ENCODE results near the gene COQ8A.

COQ8A gene

DNA sequence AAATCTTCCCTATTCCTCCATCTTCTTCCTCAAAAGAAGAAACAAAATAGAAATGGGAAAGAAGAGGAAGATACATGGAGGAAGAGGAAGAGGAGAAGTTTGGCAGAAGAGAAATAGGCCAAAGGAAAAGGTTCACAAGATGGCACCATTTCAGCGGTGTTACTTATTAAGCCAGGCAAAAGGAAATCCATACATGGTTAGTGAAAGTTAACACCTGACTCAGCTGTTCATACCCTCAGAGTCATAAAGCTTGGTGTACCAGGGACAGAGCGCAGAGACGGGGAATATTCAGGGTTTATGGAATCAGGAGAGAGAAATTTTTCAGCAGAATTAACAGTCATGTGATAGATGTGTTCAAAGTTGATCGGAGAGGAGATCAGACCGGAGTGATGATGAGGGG lies 70.6 kb downstream of the COQ8A start:
- FAIRE-seq (no peak), DNase-seq (ENCODE audit: insufficient read length, low spot score) (no peak)
- TF ChIP-seq POU2F2 (IDR thresholded peaks at IDR 0.05; ENCODE audit: low read depth, low read length): no peak

DNA sequence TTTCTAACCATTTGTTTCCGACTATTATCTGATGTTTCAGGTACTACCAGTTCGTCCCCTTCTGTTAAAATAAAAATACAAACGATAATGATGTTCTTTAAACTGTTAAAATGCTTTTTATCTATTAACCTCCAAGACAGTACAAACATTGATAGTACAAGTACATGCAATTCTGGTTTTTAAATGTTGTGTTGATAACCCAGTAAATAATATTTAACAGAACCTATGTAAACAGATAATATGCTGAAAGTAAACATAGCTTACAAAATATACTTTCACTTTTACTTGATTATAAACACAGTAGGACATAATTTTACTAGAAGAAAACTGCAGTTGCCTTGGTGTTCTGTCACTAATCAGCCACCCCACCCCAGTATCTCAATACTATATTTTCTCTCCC lies 76.9 kb downstream of the COQ8A start:
- FAIRE-seq: no peak
- DNase-seq (ENCODE audit: insufficient read length, low spot score): no peak
- no peak for TF ChIP-seq PAX5 (IDR thresholded peaks at IDR 0.05; ENCODE audit: insufficient read depth, low read length, severe bottlenecking)
- no peak for TF ChIP-seq POLR2A (IDR thresholded peaks at IDR 0.05; ENCODE audit: low read depth, low read length)
- TF ChIP-seq TAF1 (IDR thresholded peaks at IDR 0.05; ENCODE audit: low read depth, low read length): no peak

DNA sequence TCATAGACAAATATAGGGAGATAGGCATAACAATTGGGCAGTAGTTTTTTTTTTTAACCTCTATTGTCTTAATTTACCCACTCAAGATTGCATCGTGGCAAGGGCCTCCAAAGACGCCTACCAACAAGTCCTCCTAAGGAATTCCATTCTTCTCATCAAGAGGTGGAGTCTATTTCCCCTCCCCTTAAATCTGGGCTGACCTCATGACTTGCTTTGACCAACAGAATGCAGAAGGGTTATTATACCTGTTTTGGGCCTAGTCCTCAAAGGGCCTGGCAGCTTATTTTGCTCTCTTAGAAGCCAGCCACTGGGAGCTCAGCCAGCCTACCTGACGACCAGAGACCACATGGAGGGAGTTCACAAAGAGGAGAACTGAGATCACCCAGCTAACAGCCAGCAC lies 92.3 kb downstream of the COQ8A start:
- FAIRE-seq (no peak), DNase-seq (ENCODE audit: insufficient read length, low spot score) (no peak)
- TF ChIP-seq POLR2AphosphoS5 (IDR thresholded peaks at IDR 0.05; ENCODE audit: low read depth, low read length) (no peak), POU2F2 (IDR thresholded peaks at IDR 0.05; ENCODE audit: low read depth, low read length) (no peak), POLR2A (IDR thresholded peaks at IDR 0.05; ENCODE audit: low read depth, low read length) (no peak), PAX5 (IDR thresholded peaks at IDR 0.05; ENCODE audit: insufficient read depth, low read length, severe bottlenecking) (no peak), TAF1 (IDR thresholded peaks at IDR 0.05; ENCODE audit: low read depth, low read length) (no peak), SPI1 (IDR thresholded peaks at IDR 0.05; ENCODE audit: low read depth, low read length) (no peak)

DNA sequence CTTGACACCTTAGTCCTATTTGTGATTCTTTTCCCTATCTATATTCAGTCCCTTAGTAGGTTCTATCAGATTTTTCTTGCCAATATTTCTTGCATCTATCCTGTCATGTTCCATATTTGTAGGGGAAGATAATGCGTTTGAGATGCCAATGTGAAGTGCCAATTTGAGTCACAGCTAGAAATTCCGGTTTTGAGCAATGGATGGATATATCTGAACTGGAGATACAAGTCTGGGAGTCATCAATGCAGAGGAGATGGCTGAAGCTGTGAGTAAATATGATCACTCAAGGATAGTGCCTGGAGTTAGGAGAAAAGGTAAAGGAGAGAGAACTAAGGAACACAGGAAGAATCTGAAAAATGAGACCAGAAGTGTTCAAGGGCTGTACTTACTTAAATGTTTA lies 93.8 kb downstream of the COQ8A start:
- no peak for FAIRE-seq
- no peak for DNase-seq (ENCODE audit: insufficient read length, low spot score)
- TF ChIP-seq PAX5 (IDR thresholded peaks at IDR 0.05; ENCODE audit: insufficient read depth, low read length, severe bottlenecking) (no peak), POU2F2 (IDR thresholded peaks at IDR 0.05; ENCODE audit: low read depth, low read length) (no peak), POLR2A (IDR thresholded peaks at IDR 0.05; ENCODE audit: low read depth, low read length) (no peak), TAF1 (IDR thresholded peaks at IDR 0.05; ENCODE audit: low read depth, low read length) (no peak), SPI1 (IDR thresholded peaks at IDR 0.05; ENCODE audit: low read depth, low read length) (no peak), POLR2AphosphoS5 (IDR thresholded peaks at IDR 0.05; ENCODE audit: low read depth, low read length) (no peak)

DNA sequence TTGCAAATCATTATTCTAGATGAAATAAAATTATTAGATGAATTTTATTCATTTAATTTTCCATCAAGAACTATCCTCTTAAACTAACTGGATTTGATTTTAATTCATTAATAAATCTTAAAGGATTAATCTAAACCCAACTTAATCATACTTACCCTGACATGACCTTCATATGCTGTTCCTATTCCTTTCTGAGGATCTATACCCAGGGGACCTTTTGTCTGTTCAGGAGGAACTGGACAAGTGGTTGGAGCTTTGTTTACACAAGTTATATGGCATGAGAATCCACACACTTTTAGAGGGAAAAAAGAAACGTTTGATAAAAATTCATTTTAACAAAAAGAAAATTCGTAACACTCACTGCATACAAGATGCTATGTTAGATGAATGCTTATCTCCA lies 95.2 kb downstream of the COQ8A start:
- no peak for DNase-seq (ENCODE audit: insufficient read length, low spot score)
- no peak for FAIRE-seq
- TF ChIP-seq SPI1 (IDR thresholded peaks at IDR 0.05; ENCODE audit: low read depth, low read length) (no peak), TAF1 (IDR thresholded peaks at IDR 0.05; ENCODE audit: low read depth, low read length) (no peak), PAX5 (IDR thresholded peaks at IDR 0.05; ENCODE audit: insufficient read depth, low read length, severe bottlenecking) (no peak), POLR2A (IDR thresholded peaks at IDR 0.05; ENCODE audit: low read depth, low read length) (no peak), POLR2AphosphoS5 (IDR thresholded peaks at IDR 0.05; ENCODE audit: low read depth, low read length) (no peak), POU2F2 (IDR thresholded peaks at IDR 0.05; ENCODE audit: low read depth, low read length) (no peak)

DNA sequence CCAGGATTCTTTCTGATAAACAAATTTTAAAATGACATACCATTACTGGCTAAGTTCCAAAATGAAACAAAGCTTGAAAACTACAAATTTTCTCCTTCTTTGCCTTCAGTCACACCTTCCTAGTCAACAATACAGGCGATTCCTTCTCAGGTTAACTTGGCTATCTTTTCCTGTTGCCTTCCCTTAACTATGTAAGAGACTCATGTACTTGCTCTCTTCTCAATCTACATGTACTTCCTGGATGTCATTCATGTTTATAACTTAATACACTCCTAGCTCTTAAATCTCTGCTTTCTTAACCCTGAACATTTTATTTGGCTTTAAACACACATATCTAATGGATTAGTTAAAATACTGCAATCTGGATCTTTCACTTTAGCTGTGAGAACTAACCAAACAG lies 97.0 kb downstream of the COQ8A start:
- no peak for TF ChIP-seq TAF1 (IDR thresholded peaks at IDR 0.05; ENCODE audit: low read depth, low read length)
- TF ChIP-seq PAX5 (IDR thresholded peaks at IDR 0.05; ENCODE audit: insufficient read depth, low read length, severe bottlenecking): no peak
- TF ChIP-seq POLR2AphosphoS5 (IDR thresholded peaks at IDR 0.05; ENCODE audit: low read depth, low read length): no peak
- TF ChIP-seq SPI1 (IDR thresholded peaks at IDR 0.05; ENCODE audit: low read depth, low read length): no peak
- no peak for TF ChIP-seq POLR2A (IDR thresholded peaks at IDR 0.05; ENCODE audit: low read depth, low read length)
- TF ChIP-seq POU2F2 (IDR thresholded peaks at IDR 0.05; ENCODE audit: low read depth, low read length): no peak
- FAIRE-seq (no peak), DNase-seq (ENCODE audit: insufficient read length, low spot score) (no peak)
